ENCODE data around the gene PFKFB3.

The PFKFB3 gene

DNA sequence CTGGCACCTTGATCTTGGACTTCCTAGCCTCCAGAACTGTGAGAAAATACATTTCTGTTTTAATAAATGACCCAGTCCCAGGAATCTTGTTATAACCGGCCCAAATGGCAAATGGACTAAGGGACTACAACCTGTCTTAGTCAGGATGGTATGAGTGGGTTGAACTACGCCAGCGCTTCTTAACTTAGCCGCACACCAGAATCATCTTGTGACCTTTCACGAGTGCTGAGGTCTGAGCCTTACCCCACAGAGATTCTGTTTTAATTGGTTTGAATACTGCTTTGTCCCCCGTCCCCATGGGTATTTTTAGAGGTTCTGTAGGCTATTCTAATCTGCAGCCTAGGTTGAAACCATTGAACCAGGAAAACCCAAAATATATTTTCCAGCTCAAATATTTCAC is 48.0 kb downstream of the PFKFB3 start:
- DNase-seq (ENCODE audit: low read depth) = no peak
- no peak overlapping the region for H3K4me3 ChIP-seq (ENCODE audit: control insufficient read depth, low read depth, low read length)
- no peak for TF ChIP-seq CTCF (IDR thresholded peaks at IDR 0.05; ENCODE audit: control insufficient read depth, insufficient read depth, low read depth, low read length, missing control alignments)

DNA sequence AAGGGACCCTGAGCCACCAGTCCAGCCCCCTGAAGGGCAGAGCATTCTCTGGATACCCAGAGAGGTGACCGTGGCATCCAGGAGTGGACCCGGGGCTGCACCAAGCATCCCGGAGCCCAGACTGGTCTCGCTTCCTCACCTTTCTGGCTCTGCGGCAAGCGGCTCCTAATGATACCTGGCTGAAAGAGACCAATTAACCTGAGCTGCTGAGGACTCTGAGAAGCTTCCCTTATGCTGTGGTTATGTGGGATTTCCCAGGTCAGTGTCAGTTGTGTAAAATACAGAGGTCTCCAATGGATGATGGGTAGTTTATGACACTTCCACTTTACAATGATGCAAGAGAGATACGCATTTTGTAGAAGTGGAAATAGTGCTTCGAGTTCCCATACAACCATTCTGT is 51.5 kb downstream of the PFKFB3 start:
- no peak for DNase-seq (ENCODE audit: low read depth)
- TF ChIP-seq CTCF (IDR thresholded peaks at IDR 0.05; ENCODE audit: control insufficient read depth, insufficient read depth, low read depth, low read length, missing control alignments) = no peak
- H3K4me3 ChIP-seq (ENCODE audit: control insufficient read depth, low read depth, low read length) = no peak overlapping the region

DNA sequence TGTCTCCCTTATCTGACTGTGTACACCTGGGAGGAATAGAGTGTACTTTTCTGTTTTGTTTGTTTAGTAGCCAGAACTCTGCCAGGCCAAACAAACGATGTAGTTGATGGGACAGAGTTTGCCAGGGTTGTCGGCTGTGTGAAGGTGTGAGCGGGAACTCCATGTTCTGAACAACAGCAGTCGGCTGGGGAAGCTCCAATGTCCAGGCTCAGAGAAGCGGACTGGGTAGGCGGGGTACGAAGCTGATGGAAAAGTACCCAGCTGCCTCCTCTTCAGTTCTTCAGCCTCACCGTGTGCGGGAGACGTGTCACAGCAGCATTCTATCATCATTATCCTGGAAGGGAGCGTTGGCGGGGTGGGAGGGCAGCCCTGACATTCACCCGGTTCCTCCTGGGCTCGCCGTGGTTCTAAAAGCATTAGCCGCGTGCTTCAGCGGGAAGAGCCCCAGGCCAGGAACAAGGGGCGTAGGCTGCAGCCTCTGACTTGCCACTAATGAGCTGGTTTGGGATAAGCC is 52.9 kb downstream of the PFKFB3 start:
- H3K4me3 ChIP-seq (ENCODE audit: control insufficient read depth, low read depth, low read length) = no peak overlapping the region
- no peak for DNase-seq (ENCODE audit: low read depth)
- no peak for TF ChIP-seq CTCF (IDR thresholded peaks at IDR 0.05; ENCODE audit: control insufficient read depth, insufficient read depth, low read depth, low read length, missing control alignments)

- no peak for DNase-seq (ENCODE audit: low read depth)
- TF ChIP-seq CTCF (IDR thresholded peaks at IDR 0.05; ENCODE audit: control insufficient read depth, insufficient read depth, low read depth, low read length, missing control alignments) = no peak
- H3K4me3 ChIP-seq (ENCODE audit: control insufficient read depth, low read depth, low read length) = no peak overlapping the region
These were observed 53.7 kb downstream of the PFKFB3 start for GRCh38 chr10:6256439-6256838.

- DNase-seq (ENCODE audit: low read depth) = no peak
- no peak for TF ChIP-seq CTCF (IDR thresholded peaks at IDR 0.05; ENCODE audit: control insufficient read depth, insufficient read depth, low read depth, low read length, missing control alignments)
- no peak overlapping the region for H3K4me3 ChIP-seq (ENCODE audit: control insufficient read depth, low read depth, low read length)
These were observed 56.4 kb downstream of the PFKFB3 start for GRCh38 chr10:6259153-6259552.

DNA sequence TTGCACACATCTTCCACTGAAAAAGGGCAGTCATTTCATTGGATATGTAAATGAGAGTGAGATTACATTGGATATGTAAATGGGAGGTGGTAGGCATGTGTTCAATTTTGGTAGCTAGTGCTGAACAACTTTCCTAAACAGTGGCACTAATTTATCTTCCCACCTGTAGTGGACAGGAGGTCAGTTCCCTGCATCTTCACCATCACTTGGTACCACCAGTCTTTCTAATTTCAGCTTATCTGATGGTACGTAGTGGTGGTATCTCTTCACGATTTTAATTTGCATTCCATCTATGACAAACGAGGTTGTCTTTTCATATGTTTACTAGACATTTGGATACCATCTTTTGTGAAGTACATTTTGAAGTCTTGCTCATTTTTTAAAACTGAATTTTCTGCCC is 58.1 kb downstream of the PFKFB3 start:
- no peak for DNase-seq (ENCODE audit: low read depth)
- H3K4me3 ChIP-seq (ENCODE audit: control insufficient read depth, low read depth, low read length) = no peak overlapping the region

More for the DNA sequence above, 58.1 kb downstream of the PFKFB3 start:
- no peak for TF ChIP-seq CTCF (IDR thresholded peaks at IDR 0.05; ENCODE audit: control insufficient read depth, insufficient read depth, low read depth, low read length, missing control alignments)

All from AG09309 (cell line).